ENCODE data around the gene POC1A.

The POC1A gene

GRCh38 chr3:52102934-52103333, 51.3 kb downstream of the POC1A start:
- Histone ChIP-seq H3K4me1 (ENCODE audit: control insufficient read depth, insufficient read depth, low read length) (no peaks in the 10 kb centered on the region), H3K9me3 (ENCODE audit: control insufficient read depth in 2 of 2, low read length in 2 of 2) (no peaks in the 10 kb centered on the region), H3K27me3 (ENCODE audit: control insufficient read depth in 1 of 2, insufficient read depth in 2 of 2, low read length in 2 of 2) (no peaks in the 10 kb centered on the region), H3K36me3 (ENCODE audit: control insufficient read depth in 2 of 2, insufficient read depth in 2 of 2, low read length in 2 of 2) (no peaks in the 10 kb centered on the region), H3K9ac (ENCODE audit: low read length in 2 of 2) (no peak overlapping the region), H3K27ac (ENCODE audit: low read length) (no peak overlapping the region), H3K4me3 (ENCODE audit: low read length in 2 of 2) (no peak overlapping the region)

GRCh38 chr3:52099001-52099401, 55.2 kb downstream of the POC1A start:
- Histone ChIP-seq H3K27ac (ENCODE audit: low read length) (no peak overlapping the region), H3K9me3 (ENCODE audit: control insufficient read depth in 2 of 2, low read length in 2 of 2) (no peaks in the 10 kb centered on the region), H3K36me3 (ENCODE audit: control insufficient read depth in 2 of 2, insufficient read depth in 2 of 2, low read length in 2 of 2) (no peaks in the 10 kb centered on the region), H3K27me3 (ENCODE audit: control insufficient read depth in 1 of 2, insufficient read depth in 2 of 2, low read length in 2 of 2) (no peaks in the 10 kb centered on the region), H3K4me3 (ENCODE audit: low read length in 2 of 2) (no peak overlapping the region), H3K9ac (ENCODE audit: low read length in 2 of 2) (no peak overlapping the region), H3K4me1 (ENCODE audit: control insufficient read depth, insufficient read depth, low read length) (no peaks in the 10 kb centered on the region)

GRCh38 chr3:52097851-52098507, 56.2 kb downstream of the POC1A start:
- H3K4me3 ChIP-seq (ENCODE audit: low read length in 2 of 2), result no peak overlapping the region
- no peaks in the 10 kb centered on the region for H3K27me3 ChIP-seq (ENCODE audit: control insufficient read depth in 1 of 2, insufficient read depth in 2 of 2, low read length in 2 of 2)
- no peaks in the 10 kb centered on the region for H3K4me1 ChIP-seq (ENCODE audit: control insufficient read depth, insufficient read depth, low read length)
- H3K27ac ChIP-seq (ENCODE audit: low read length), result no peak overlapping the region
- H3K36me3 ChIP-seq (ENCODE audit: control insufficient read depth in 2 of 2, insufficient read depth in 2 of 2, low read length in 2 of 2), result no peaks in the 10 kb centered on the region
- no peaks in the 10 kb centered on the region for H3K9me3 ChIP-seq (ENCODE audit: control insufficient read depth in 2 of 2, low read length in 2 of 2)
- H3K9ac ChIP-seq (ENCODE audit: low read length in 2 of 2), result no peak overlapping the region

- Histone ChIP-seq H3K9ac (ENCODE audit: low read length in 2 of 2) (no peak overlapping the region), H3K27me3 (ENCODE audit: control insufficient read depth in 1 of 2, insufficient read depth in 2 of 2, low read length in 2 of 2) (no peaks in the 10 kb centered on the region), H3K27ac (ENCODE audit: low read length) (no peak overlapping the region), H3K9me3 (ENCODE audit: control insufficient read depth in 2 of 2, low read length in 2 of 2) (no peaks in the 10 kb centered on the region), H3K4me1 (ENCODE audit: control insufficient read depth, insufficient read depth, low read length) (no peaks in the 10 kb centered on the region), H3K36me3 (ENCODE audit: control insufficient read depth in 2 of 2, insufficient read depth in 2 of 2, low read length in 2 of 2) (no peaks in the 10 kb centered on the region), H3K4me3 (ENCODE audit: low read length in 2 of 2) (no peak overlapping the region)
Observed at GRCh38 chr3:52095990-52096775, 58.0 kb downstream of the POC1A start.

GRCh38 chr3:52094571-52095485, 59.4 kb downstream of the POC1A start:
- Histone ChIP-seq H3K4me3 (ENCODE audit: low read length in 2 of 2) (no peak overlapping the region), H3K27me3 (ENCODE audit: control insufficient read depth in 1 of 2, insufficient read depth in 2 of 2, low read length in 2 of 2) (no peaks in the 10 kb centered on the region), H3K36me3 (ENCODE audit: control insufficient read depth in 2 of 2, insufficient read depth in 2 of 2, low read length in 2 of 2) (no peaks in the 10 kb centered on the region), H3K27ac (ENCODE audit: low read length) (no peak overlapping the region), H3K9me3 (ENCODE audit: control insufficient read depth in 2 of 2, low read length in 2 of 2) (no peaks in the 10 kb centered on the region), H3K9ac (ENCODE audit: low read length in 2 of 2) (no peak overlapping the region), H3K4me1 (ENCODE audit: control insufficient read depth, insufficient read depth, low read length) (peaks cover 4% of the 10 kb centered on the region)

- Histone ChIP-seq H3K9me3 (ENCODE audit: control insufficient read depth in 2 of 2, low read length in 2 of 2) (no peaks in the 10 kb centered on the region), H3K4me1 (ENCODE audit: control insufficient read depth, insufficient read depth, low read length) (peaks cover 8% of the 10 kb centered on the region), H3K36me3 (ENCODE audit: control insufficient read depth in 2 of 2, insufficient read depth in 2 of 2, low read length in 2 of 2) (no peaks in the 10 kb centered on the region), H3K27ac (ENCODE audit: low read length) (no peak overlapping the region), H3K27me3 (ENCODE audit: control insufficient read depth in 1 of 2, insufficient read depth in 2 of 2, low read length in 2 of 2) (no peaks in the 10 kb centered on the region), H3K9ac (ENCODE audit: low read length in 2 of 2) (no peak overlapping the region), H3K4me3 (ENCODE audit: low read length in 2 of 2) (no peak overlapping the region)
Observed at GRCh38 chr3:52093756-52094545, 60.3 kb downstream of the POC1A start.

- Histone ChIP-seq H3K4me3 (ENCODE audit: low read length in 2 of 2) (no peak overlapping the region), H3K27ac (ENCODE audit: low read length) (no peak overlapping the region), H3K27me3 (ENCODE audit: control insufficient read depth in 1 of 2, insufficient read depth in 2 of 2, low read length in 2 of 2) (no peaks in the 10 kb centered on the region), H3K36me3 (ENCODE audit: control insufficient read depth in 2 of 2, insufficient read depth in 2 of 2, low read length in 2 of 2) (no peaks in the 10 kb centered on the region), H3K9me3 (ENCODE audit: control insufficient read depth in 2 of 2, low read length in 2 of 2) (no peaks in the 10 kb centered on the region), H3K4me1 (ENCODE audit: control insufficient read depth, insufficient read depth, low read length) (peaks cover 17% of the 10 kb centered on the region), H3K9ac (ENCODE audit: low read length in 2 of 2) (no peak overlapping the region)
Observed at GRCh38 chr3:52092891-52093290, 61.3 kb downstream of the POC1A start.

- H3K27me3 ChIP-seq (ENCODE audit: control insufficient read depth in 1 of 2, insufficient read depth in 2 of 2, low read length in 2 of 2), result no peaks in the 10 kb centered on the region
- peaks cover 18% of the 10 kb centered on the region for H3K4me1 ChIP-seq (ENCODE audit: control insufficient read depth, insufficient read depth, low read length)
- no peaks in the 10 kb centered on the region for H3K9me3 ChIP-seq (ENCODE audit: control insufficient read depth in 2 of 2, low read length in 2 of 2)
- no peak overlapping the region for H3K9ac ChIP-seq (ENCODE audit: low read length in 2 of 2)
- no peak overlapping the region for H3K4me3 ChIP-seq (ENCODE audit: low read length in 2 of 2)
- H3K27ac ChIP-seq (ENCODE audit: low read length), result no peak overlapping the region
- no peaks in the 10 kb centered on the region for H3K36me3 ChIP-seq (ENCODE audit: control insufficient read depth in 2 of 2, insufficient read depth in 2 of 2, low read length in 2 of 2)
Observed at GRCh38 chr3:52092271-52092660, 62.0 kb downstream of the POC1A start.

GRCh38 chr3:52091586-52092270, 62.5 kb downstream of the POC1A start:
- H3K27ac ChIP-seq (ENCODE audit: low read length), result no peak overlapping the region

More at GRCh38 chr3:52091586-52092270, 62.5 kb downstream of the POC1A start:
- Histone ChIP-seq H3K27me3 (ENCODE audit: control insufficient read depth in 1 of 2, insufficient read depth in 2 of 2, low read length in 2 of 2) (no peaks in the 10 kb centered on the region), H3K4me1 (ENCODE audit: control insufficient read depth, insufficient read depth, low read length) (peaks cover 18% of the 10 kb centered on the region), H3K9ac (ENCODE audit: low read length in 2 of 2) (no peak overlapping the region), H3K36me3 (ENCODE audit: control insufficient read depth in 2 of 2, insufficient read depth in 2 of 2, low read length in 2 of 2) (no peaks in the 10 kb centered on the region), H3K4me3 (ENCODE audit: low read length in 2 of 2) (no peak overlapping the region), H3K9me3 (ENCODE audit: control insufficient read depth in 2 of 2, low read length in 2 of 2) (no peaks in the 10 kb centered on the region)

All from stomach smooth muscle (tissue), 2 donors.